Transverse colon (tissue), 4 donors: ENCODE measurements around the gene MBNL1. TPM values are rescaled to one million over a fixed set of nuclear protein-coding genes. Genes with fewer than 3 reads are reported as not detected.

Source experiments
- DNase-seq: peaks from one replicate; pipeline ENCODE4 v3.0.0-alpha.2; 2019
- H3K27ac ChIP-seq, 4 donors: fragments of 200-600 bp; sonication (generic); 2 replicates each; pipeline ENCODE4 v1.5.1; 2016 to 2018; ENCODE audit warnings: inconsistent platforms in 4 of 4
- H3K27me3 ChIP-seq: fragments of 200-600 bp; sonication (generic); 2 replicates; pipeline ENCODE4 v1.5.1; 2017; ENCODE audit warnings: inconsistent platforms
- H3K36me3 ChIP-seq, 4 donors: fragments of 200-600 bp; sonication (generic); 2 replicates each; pipeline ENCODE4 v1.5.1; 2017 to 2019; ENCODE audit warnings: inconsistent platforms in 4 of 4
- H3K4me1 ChIP-seq, 4 donors: fragments of 200-600 bp; sonication (generic); 2 replicates each; pipeline ENCODE4 v1.5.1; 2017 to 2020; ENCODE audit warnings: inconsistent platforms in 4 of 4
- H3K4me3 ChIP-seq, 4 donors: fragments of 200-600 bp; sonication (generic); 1 replicate in 1 of 4; 2 replicates in 3 of 4; pipeline versions ENCODE4 v1.5.1 to v1.6.1; 2017 to 2019; ENCODE audit warnings: inconsistent platforms in 4 of 4
- H3K9me3 ChIP-seq, 2 donors: fragments of 200-600 bp; sonication (generic); 2 replicates each; pipeline ENCODE4 v1.5.1; 2017 to 2019; ENCODE audit warnings: inconsistent platforms in 2 of 2
- EP300 ChIP-seq: sonication (generic); formaldehyde crosslinking; IDR thresholded peaks from one replicate; pipeline ENCODE4 v1.6.1; 2017; ENCODE audit warnings: antibody characterized with exemption, low read depth
- POLR2A ChIP-seq: fragments of 450-650 bp; IDR thresholded peaks from one replicate; pipeline ENCODE4 v1.6.1; 2016; ENCODE audit warnings: antibody characterized with exemption, mild to moderate bottlenecking, moderate library complexity
- POLR2AphosphoS5 ChIP-seq, 3 donors: sonication (generic); formaldehyde crosslinking; IDR thresholded peaks; one replicate each; pipeline ENCODE4 v1.6.1; 2016; ENCODE audit warnings: antibody characterized with exemption in 3 of 3
- WGBS, 2 donors: methylation state at CpG; one replicate each; pipeline ENCODE4 v1.1.5; 2018; ENCODE audit warnings: low coverage in 1 of 2; 5-methylcytosine and 5-hydroxymethylcytosine counted together
- in situ Hi-C, 4 donors: fragments of 200-750 bp; cut with MboI; loops; one replicate each; pipeline versions ENCODE4 v1.15.0 to v1.15.1; 2017; ENCODE audit warnings: low sequenced_read_pairs in 3 of 4, low pct_ligation_motif_present in 1 of 4, low pct_unique_long_range_greater_than_20kb in 1 of 4
- intact Hi-C: fragments of 100-400 bp; cut with DNase I; formaldehyde crosslinking; loops from one replicate; pipeline ENCODE4 v1.15.1; 2023; ENCODE audit warnings: low total_unique reads
- small RNA-seq, 4 donors: library from RNA; depleted of rRNA; stranded (forward); fragments of <200 nt; gene quantifications; one replicate each; pipeline ENCODE3, GENCODE V24; 2016
- total RNA-seq, 4 donors: library from RNA; depleted of rRNA; stranded (reverse); fragments of >200 nt; gene quantifications; one replicate each; pipeline ENCODE4 v1.1.0, GENCODE V29; 2016
- TF ChIP-seq, protein P1 (sequence below), 5 experiments: fragments of 200-600 bp in 3 of 5; fragments of 450-650 bp in 2 of 5; sonication (generic) in 3 of 5; IDR thresholded peaks; 1 replicate in 2 of 5; 2 replicates in 3 of 5; pipeline ENCODE4 v1.5.1; 2016 to 2017; ENCODE audit warnings: antibody characterized with exemption in 5 of 5, inconsistent platforms in 3 of 5, mild to moderate bottlenecking in 2 of 5, moderate library complexity in 1 of 5

Gene MBNL1
- total RNA-seq, 4 donors from 2014 or later, result 232 to 658 (median 509) TPM

- TF ChIP-seq, protein P1, sequence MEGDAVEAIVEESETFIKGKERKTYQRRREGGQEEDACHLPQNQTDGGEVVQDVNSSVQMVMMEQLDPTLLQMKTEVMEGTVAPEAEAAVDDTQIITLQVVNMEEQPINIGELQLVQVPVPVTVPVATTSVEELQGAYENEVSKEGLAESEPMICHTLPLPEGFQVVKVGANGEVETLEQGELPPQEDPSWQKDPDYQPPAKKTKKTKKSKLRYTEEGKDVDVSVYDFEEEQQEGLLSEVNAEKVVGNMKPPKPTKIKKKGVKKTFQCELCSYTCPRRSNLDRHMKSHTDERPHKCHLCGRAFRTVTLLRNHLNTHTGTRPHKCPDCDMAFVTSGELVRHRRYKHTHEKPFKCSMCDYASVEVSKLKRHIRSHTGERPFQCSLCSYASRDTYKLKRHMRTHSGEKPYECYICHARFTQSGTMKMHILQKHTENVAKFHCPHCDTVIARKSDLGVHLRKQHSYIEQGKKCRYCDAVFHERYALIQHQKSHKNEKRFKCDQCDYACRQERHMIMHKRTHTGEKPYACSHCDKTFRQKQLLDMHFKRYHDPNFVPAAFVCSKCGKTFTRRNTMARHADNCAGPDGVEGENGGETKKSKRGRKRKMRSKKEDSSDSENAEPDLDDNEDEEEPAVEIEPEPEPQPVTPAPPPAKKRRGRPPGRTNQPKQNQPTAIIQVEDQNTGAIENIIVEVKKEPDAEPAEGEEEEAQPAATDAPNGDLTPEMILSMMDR (IDR thresholded peaks at IDR 0.05), result peak; percentile 31 to 43 (median 34)
- TF ChIP-seq POLR2AphosphoS5 (IDR thresholded peaks at IDR 0.05) (no peak), POLR2A (no peak), EP300 (no peak)
- H3K36me3 ChIP-seq, result no peaks in the 10 kb centered on the region
- H3K27ac ChIP-seq, result no peak overlapping the region
- H3K4me1 ChIP-seq, result no peaks in the 10 kb centered on the region
- intact Hi-C loops, result loop anchor here (10.0 kb wide), 1 partner anchor 366 kb away; no protein-coding TSS in a partner anchor
- DNase-seq, result no peak
- WGBS, 2 donors, result 72 to 82% methylated on average over 1 of the region's 1 CpG
- no peaks in the 10 kb centered on the region for H3K9me3 ChIP-seq
- no peak overlapping the region for H3K4me3 ChIP-seq
- H3K27me3 ChIP-seq, result no peaks in the 10 kb centered on the region
- in situ Hi-C loops, result loop anchor here in 1 of 4 donors (25.0 kb wide), 1 partner anchor 454 kb away; no protein-coding TSS in a partner anchor
Observed at GRCh38 chr3:152508705-152509104, 240.0 kb downstream of the MBNL1 start.

DNA sequence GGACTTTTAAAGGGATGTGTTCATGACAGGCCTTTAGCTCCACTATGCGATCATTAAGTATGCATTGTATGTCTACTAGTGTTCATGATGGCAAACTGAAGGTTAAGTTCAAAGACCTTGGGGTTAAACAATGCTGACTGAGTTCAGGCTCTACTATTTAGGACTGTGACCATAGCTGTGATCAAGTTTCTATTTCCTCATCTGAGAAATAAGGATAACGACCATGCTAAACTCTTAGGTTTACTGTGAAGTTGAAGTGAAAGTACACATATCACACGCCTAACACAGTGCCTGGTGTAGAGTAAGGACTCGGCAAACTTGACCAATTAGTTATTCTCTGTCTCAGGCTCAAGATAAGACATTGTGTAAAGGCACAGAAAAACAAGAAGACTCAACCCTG lies 243.2 kb downstream of the MBNL1 start:
- no peak for DNase-seq
- no peaks in the 10 kb centered on the region for H3K4me1 ChIP-seq
- intact Hi-C loops, result no loop called here
- H3K36me3 ChIP-seq, result no peaks in the 10 kb centered on the region
- no peak overlapping the region for H3K27ac ChIP-seq
- no peak overlapping the region for H3K4me3 ChIP-seq
- TF ChIP-seq POLR2AphosphoS5 (IDR thresholded peaks at IDR 0.05) (no peak), POLR2A (no peak), EP300 (no peak)
- TF ChIP-seq, protein P1 (IDR thresholded peaks at IDR 0.05), result no peak
- H3K9me3 ChIP-seq, result no peaks in the 10 kb centered on the region
- in situ Hi-C loops, result loop anchor here in 1 of 4 donors (25.0 kb wide), 1 partner anchor 450 kb away; no protein-coding TSS in a partner anchor
- 83 to 96% methylated on average over 2 to 4 of the region's 4 CpGs for WGBS, 2 donors
- H3K27me3 ChIP-seq, result no peaks in the 10 kb centered on the region

GRCh38 chr3:152513301-152513960 lies 244.7 kb downstream of the MBNL1 start:
- H3K36me3 ChIP-seq, result no peaks in the 10 kb centered on the region
- H3K4me1 ChIP-seq, result no peaks in the 10 kb centered on the region
- WGBS, 2 donors, result 77 to 79% methylated on average over 2 of the region's 2 CpGs
- H3K4me3 ChIP-seq, result no peak overlapping the region
- H3K9me3 ChIP-seq, result no peaks in the 10 kb centered on the region
- in situ Hi-C loops (loop anchor here in 1 of 4 donors (25.0 kb wide), 1 partner anchor 449 kb away; no protein-coding TSS in a partner anchor), intact Hi-C loops (no loop called here)
- H3K27me3 ChIP-seq, result no peaks in the 10 kb centered on the region
- DNase-seq, result no peak
- no peak overlapping the region for H3K27ac ChIP-seq
- TF ChIP-seq POLR2AphosphoS5 (IDR thresholded peaks at IDR 0.05) (no peak), POLR2A (no peak), EP300 (no peak)
- TF ChIP-seq, protein P1 (IDR thresholded peaks at IDR 0.05), result no peak

Small RNA genes within 50 kb of the gene (small RNA-seq; reads per million reads assigned to genes)
- gene RF00019, result 0 reads per million in 4 donors
